ENCODE data around the gene DSTN. TPM values are rescaled to one million over a fixed set of nuclear protein-coding genes. Genes with fewer than 3 reads are reported as not detected.

Gene DSTN
- total and polyA plus RNA-seq, 2 of the 4 experiments (the other 2 are of a cell fraction) = 221 to 269 TPM

DNA sequence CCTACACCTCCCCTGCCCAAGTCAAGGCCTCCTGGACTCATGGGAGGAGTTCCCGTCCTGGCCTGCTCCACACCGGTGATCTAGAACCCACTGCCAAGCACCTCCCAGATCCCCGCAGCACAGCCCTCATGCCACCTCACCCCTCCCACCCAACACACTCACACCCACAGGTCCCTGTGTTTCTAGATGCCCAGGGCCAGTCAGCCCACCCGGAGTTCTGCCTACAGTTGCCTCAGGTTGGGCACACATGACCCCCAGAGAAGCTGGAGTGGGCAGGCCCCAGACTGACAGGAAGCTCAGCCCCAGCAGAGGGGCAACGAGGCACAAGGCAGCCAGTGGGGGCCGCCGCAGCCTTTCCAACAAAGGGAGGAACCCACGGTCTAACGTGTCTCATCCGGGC, 82.5 kb downstream of the DSTN start:
- Histone ChIP-seq H3K79me1 (ENCODE audit: low read depth in 1 of 2, low read length in 2 of 2) (peaks cover 25 to 95% of the 10 kb centered on the region in 2 experiments), H3K4ac (ENCODE audit: low read depth, low read length) (no peak overlapping the region), H3K9me1 (ENCODE audit: insufficient read depth, low read length) (peaks cover 21% of the 10 kb centered on the region; the same call in 1 of the 2 replicates), H3K4me2 (ENCODE audit: low read depth, low read length) (no peak overlapping the region), H3K27ac (ENCODE audit: insufficient read depth, low read length) (peak overlapping the region; percentile 38; the same call in 1 of the 2 replicates), H2BK120ac (ENCODE audit: low read depth, low read length) (no peak overlapping the region), H3K14ac (replicated peaks; ENCODE audit: low read depth, low read length) (no peak overlapping the region), H2BK15ac (ENCODE audit: low read depth, low read length) (no peak overlapping the region), H3K9me3 (ENCODE audit: control insufficient read depth, insufficient read depth, low read length) (no peaks in the 10 kb centered on the region), H4K8ac (ENCODE audit: low read depth in 2 of 2, low read length in 2 of 2) (no peak overlapping the region), H4K20me1 (ENCODE audit: insufficient read depth, low read length) (peaks cover 99% of the 10 kb centered on the region), H4K5ac (ENCODE audit: low read depth, low read length) (no peak overlapping the region), H4K91ac (ENCODE audit: insufficient read depth, low read depth, low read length) (no peak overlapping the region), H2BK5ac (ENCODE audit: low read depth, low read length, poor library complexity, severe bottlenecking) (no peak overlapping the region), H3K18ac (ENCODE audit: low read depth, low read length) (no peak overlapping the region), H3K9ac (ENCODE audit: low read depth, low read length) (no peak overlapping the region), H3K23ac (ENCODE audit: low read depth, low read length) (no peak overlapping the region), H3K4me1 (ENCODE audit: control insufficient read depth, insufficient read depth, low read length) (peaks cover 42% of the 10 kb centered on the region), H2BK20ac (ENCODE audit: low read depth, low read length) (no peak overlapping the region), H3K27me3 (ENCODE audit: control insufficient read depth, insufficient read depth, low read length) (no peaks in the 10 kb centered on the region), H3K56ac (ENCODE audit: extremely low read depth, insufficient read depth, low read length) (no peak overlapping the region), H2AK5ac (ENCODE audit: low read depth, low read length) (no peak overlapping the region), H3K36me3 (ENCODE audit: control insufficient read depth, insufficient read depth, low read length) (peaks cover 52% of the 10 kb centered on the region), H2AFZ (replicated peaks; ENCODE audit: low read length, poor library complexity) (no peak overlapping the region), H2AK9ac (replicated peaks; ENCODE audit: low read depth, low read length, poor library complexity) (no peak overlapping the region), H3K4me3 (ENCODE audit: insufficient read depth, low read depth, low read length) (no peak overlapping the region)
- 93% methylated on average over 3 of the region's 10 CpGs; no CpG with 5 or more reads in 1 of the 2 experiments for WGBS, 2 experiments (ENCODE audit: extremely low coverage in 2 of 2, insufficient read length in 1 of 2)
- dilution Hi-C loops (cut with HindIII; ENCODE audit: low sequenced_read_pairs, unreplicated experiment) = no loop called here
- DNase-seq (no peak), ATAC-seq (ENCODE audit: low read depth) (peak; percentile 7; the same call in 1 of the 2 replicates)
- in situ Hi-C loops (cut with MboI; ENCODE audit: low sequenced_read_pairs) = no loop called here
- POLR2A ChIA-PET (ENCODE audit: unreplicated experiment) = no interaction called here
- intact Hi-C loops (cut with micrococcal nuclease) = loop anchor here (5.0 kb wide), 1 partner anchor 285 kb away; no protein-coding TSS in a partner anchor
- CTCF ChIA-PET = no interaction called here
- TF ChIP-seq RCOR1 (IDR thresholded peaks at IDR 0.05; ENCODE audit: insufficient replicate concordance, low read length) (no peak), CHD1 (IDR thresholded peaks at IDR 0.05; ENCODE audit: low read depth, low read length) (no peak), BHLHE40 (IDR thresholded peaks at IDR 0.05; ENCODE audit: low read depth, low read length) (no peak), CEBPB (IDR thresholded peaks at IDR 0.05; ENCODE audit: low read depth, low read length) (no peak), MXI1 (IDR thresholded peaks at IDR 0.05; ENCODE audit: borderline replicate concordance, low read depth, low read length) (no peak), MAZ (IDR thresholded peaks at IDR 0.05; ENCODE audit: borderline replicate concordance, low read depth, low read length) (no peak), SMC3 (IDR thresholded peaks at IDR 0.05; ENCODE audit: low read depth, low read length) (no peak), POLR2A (IDR thresholded peaks at IDR 0.05; ENCODE audit: low read depth, low read length) (no peak), NFE2L2 (IDR thresholded peaks at IDR 0.05; ENCODE audit: low read depth, low read length) (no peak), RAD21 (IDR thresholded peaks at IDR 0.05; ENCODE audit: low read length) (no peak)
- TF ChIP-seq, protein P1, sequence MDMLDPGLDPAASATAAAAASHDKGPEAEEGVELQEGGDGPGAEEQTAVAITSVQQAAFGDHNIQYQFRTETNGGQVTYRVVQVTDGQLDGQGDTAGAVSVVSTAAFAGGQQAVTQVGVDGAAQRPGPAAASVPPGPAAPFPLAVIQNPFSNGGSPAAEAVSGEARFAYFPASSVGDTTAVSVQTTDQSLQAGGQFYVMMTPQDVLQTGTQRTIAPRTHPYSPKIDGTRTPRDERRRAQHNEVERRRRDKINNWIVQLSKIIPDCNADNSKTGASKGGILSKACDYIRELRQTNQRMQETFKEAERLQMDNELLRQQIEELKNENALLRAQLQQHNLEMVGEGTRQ (IDR thresholded peaks at IDR 0.05; ENCODE audit: low read depth, low read length) = no peak
- BruUV-seq (replicated peaks) = no TSS peak
